Endothelial cell of umbilical vein (primary cell): Measurements from ENCODE around the gene CHMP4A. TPM values are rescaled to one million over a fixed set of nuclear protein-coding genes. Genes with fewer than 3 reads are reported as not detected.

ENCODE experiments used
- BruUV-seq: library from RNA; stranded (reverse); fragments of 400-500 nt; replicated peaks from 2 replicates; lab custom pipeline; 2021; lab: Mats Ljungman, UMichigan
- CTCF ChIA-PET: fragments of 300-600, 350-600 bp; sonication (Branson Sonifier 250); formaldehyde crosslinking; loops from one replicate; lab custom pipeline; 2021; ENCODE audit warnings: antibody characterized with exemption, inconsistent platforms; lab: Charles Lee
- POLR2A ChIA-PET: fragments of 300-600, 350-600 bp; sonication (Branson Sonifier 250); formaldehyde crosslinking; loops from one replicate; lab custom pipeline; 2021; ENCODE audit warnings: antibody characterized with exemption, inconsistent platforms; lab: Charles Lee
- DNase-seq: peaks from one replicate; pipeline ENCODE4 v3.0.0-alpha.2; 2011; ENCODE audit warnings: low read depth, low spot score
- FAIRE-seq: peaks from 2 replicates; lab custom pipeline; 2011; peaks lifted over from hg19 to GRCh38; lab: Jason Lieb, UNC
- H2AFZ ChIP-seq: 2 replicates; pipeline ENCODE4 v1.6.0; 2012; ENCODE audit warnings: low read depth, low read length, control low read depth, inconsistent platforms
- H3K27ac ChIP-seq: 2 replicates; pipeline ENCODE4 v1.5.1; 2011; ENCODE audit warnings: low read depth, mild to moderate bottlenecking, control low read depth, low read length, moderate library complexity; ENCODE audit not compliant: insufficient read depth
- H3K27me3 ChIP-seq, 2 experiments: 2 replicates each; pipeline versions ENCODE4 v1.6.0 to v1.6.1; 2011; ENCODE audit warnings: low read length in 2 of 2, mixed read lengths in 1 of 2; ENCODE audit not compliant: control insufficient read depth in 2 of 2, insufficient read depth in 2 of 2
- H3K36me3 ChIP-seq, 2 experiments: 2 replicates in 1 of 2; 3 replicates in 1 of 2; pipeline ENCODE4 v1.5.1; 2011; ENCODE audit warnings: low read length in 2 of 2, mild to moderate bottlenecking in 1 of 2, moderate library complexity in 1 of 2; ENCODE audit not compliant: control insufficient read depth in 2 of 2, insufficient read depth in 2 of 2; ENCODE audit errors: extremely low read depth in 1 of 2
- H3K4me1 ChIP-seq: 3 replicates; pipeline ENCODE4 v1.5.1; 2011; ENCODE audit warnings: mild to moderate bottlenecking, low read length; ENCODE audit not compliant: control insufficient read depth, insufficient read depth; ENCODE audit errors: extremely low read depth
- H3K4me2 ChIP-seq: 2 replicates; pipeline ENCODE4 v1.6.1; 2011; ENCODE audit warnings: low read length, control low read depth, mixed read lengths; ENCODE audit not compliant: insufficient read depth
- H3K4me3 ChIP-seq, 3 experiments: fragments of 200-600 bp in 1 of 3; sonication (generic), shearing (Covaris generic) in 1 of 3; replicated peaks in 1 of 3; 2 replicates each; pipeline ENCODE4 v1.5.1; 2011 to 2016; ENCODE audit warnings: control low read depth in 3 of 3, low read length in 3 of 3, mild to moderate bottlenecking in 2 of 3, inconsistent platforms in 1 of 3, low read depth in 1 of 3, moderate library complexity in 1 of 3; ENCODE audit not compliant: insufficient read depth in 1 of 3
- H3K79me2 ChIP-seq: 2 replicates; pipeline ENCODE4 v1.6.0; 2012; ENCODE audit warnings: low read length, inconsistent platforms; ENCODE audit not compliant: control insufficient read depth, insufficient read depth
- H3K9ac ChIP-seq: replicated peaks from 2 replicates; pipeline ENCODE3; 2011; ENCODE audit warnings: low read length, control low read depth; ENCODE audit not compliant: insufficient read depth; ENCODE audit errors: extremely low read depth
- H3K9me1 ChIP-seq: replicated peaks from 3 replicates; pipeline ENCODE4 v1.6.0; 2011; ENCODE audit warnings: mild to moderate bottlenecking, low read length; ENCODE audit not compliant: control insufficient read depth, insufficient read depth; ENCODE audit errors: extremely low read depth
- H3K9me3 ChIP-seq: replicated peaks from 2 replicates; pipeline ENCODE4 v1.5.1; 2012; ENCODE audit warnings: low read length, inconsistent platforms; ENCODE audit not compliant: control insufficient read depth, insufficient read depth
- H4K20me1 ChIP-seq: replicated peaks from 2 replicates; pipeline ENCODE3; 2011; ENCODE audit warnings: mild to moderate bottlenecking, low read length; ENCODE audit not compliant: control insufficient read depth, insufficient read depth; ENCODE audit errors: extremely low read depth
- CTCF ChIP-seq, 2 donors: IDR thresholded peaks; 1 replicate in 1 of 2; 2 replicates in 1 of 2; pipeline ENCODE4 v1.5.1; 2011; ENCODE audit warnings: low read length in 2 of 2, mild to moderate bottlenecking in 2 of 2, moderate library complexity in 2 of 2, control low read depth in 1 of 2, inconsistent platforms in 1 of 2, low read depth in 1 of 2; ENCODE audit not compliant: insufficient read depth in 1 of 2; ENCODE audit errors: extremely low read depth in 1 of 2
- EZH2 ChIP-seq: IDR thresholded peaks from 2 replicates; pipeline ENCODE4 v1.6.1; 2012; ENCODE audit warnings: borderline replicate concordance, low read depth, mild to moderate bottlenecking, moderate library complexity, low read length, inconsistent platforms; ENCODE audit not compliant: severe bottlenecking
- FOS ChIP-seq: IDR thresholded peaks from 2 replicates; pipeline ENCODE4 v1.6.1; 2011; ENCODE audit warnings: mild to moderate bottlenecking, low read length, moderate library complexity, borderline replicate concordance; ENCODE audit not compliant: insufficient read depth
- GATA2 ChIP-seq: IDR thresholded peaks from 2 replicates; pipeline ENCODE4 v1.7.0; 2011; ENCODE audit warnings: low read depth, mild to moderate bottlenecking, moderate library complexity, mixed read lengths, low read length; ENCODE audit not compliant: insufficient read length, insufficient read depth
- JUN ChIP-seq: IDR thresholded peaks from 2 replicates; pipeline ENCODE4 v1.6.1; 2011; ENCODE audit warnings: borderline replicate concordance, low read depth; ENCODE audit not compliant: insufficient read length, insufficient read depth
- MAX ChIP-seq: IDR thresholded peaks from 2 replicates; pipeline ENCODE4 v1.6.1; 2011; ENCODE audit not compliant: insufficient read depth, insufficient read length
- MYC ChIP-seq: IDR thresholded peaks from one replicate; pipeline ENCODE4 v1.6.1; 2011; ENCODE audit warnings: mild to moderate bottlenecking, low read depth, low read length
- POLR2A ChIP-seq: IDR thresholded peaks from 2 replicates; pipeline ENCODE4 v1.6.1; 2012; ENCODE audit warnings: low read depth, mild to moderate bottlenecking, control low read depth, low read length
- POLR2AphosphoS5 ChIP-seq: IDR thresholded peaks from 2 replicates; pipeline ENCODE4 v1.6.1; 2012; ENCODE audit warnings: low read depth, mild to moderate bottlenecking, control low read depth, low read length, moderate library complexity; ENCODE audit not compliant: insufficient read depth
- dilution Hi-C: fragments of 300-500 bp; cut with MboI; formaldehyde crosslinking; loops from one replicate; pipeline ENCODE4 v1.15.0; 2019; ENCODE audit warnings: low sequenced_read_pairs; ENCODE audit not compliant: extremely low pct_ligation_motif_present
- intact Hi-C: fragments of 100-400 bp; cut with micrococcal nuclease; formaldehyde crosslinking; loops from one replicate; pipeline ENCODE4 v1.10.0; 2022
- polyA plus RNA-seq, 4 experiments: library from polyadenylated mRNA; depleted of rRNA in 3 of 4; stranded (reverse) in 3 of 4; unstranded in 1 of 4; fragments of >200 nt; gene quantifications; 2 replicates each; pipeline versions ENCODE4 v1.2.1 to v1.2.3, GENCODE V29; 2011 to 2012; ENCODE audit warnings: missing spikeins in 1 of 4
- total RNA-seq: library from RNA; stranded (reverse); gene quantifications from 2 replicates; pipeline ENCODE4 v1.2.3, GENCODE V29; 2021

CHMP4A gene
- total and polyA plus RNA-seq, 2 donors (not counting 3 experiments of a cell fraction or from before 2014, with no cell fraction given) = 40.9 to 46.4 TPM

GRCh38 chr14:24258548-24259265, 45.4 kb upstream of the CHMP4A start:
- peaks cover 0 to 3% of the 10 kb centered on the region in 2 experiments for H3K36me3 ChIP-seq
- DNase-seq (no peak), FAIRE-seq (no peak)
- no peak overlapping the region for H3K4me2 ChIP-seq
- BruUV-seq = no TSS peak
- dilution Hi-C loops = no loop called here
- H2AFZ ChIP-seq = no peak overlapping the region
- H3K4me3 ChIP-seq = no peak overlapping the region
- ChIA-PET POLR2A (no interaction called here), CTCF (interaction anchor here (0.8 to 1.6 kb wide), 3 partner anchors 16 kb away, joined by 3 to 4 read pairs (median 3); partner anchors contain the start of gene TINF2)
- no peak overlapping the region for H3K27ac ChIP-seq
- H3K27me3 ChIP-seq = no peaks in the 10 kb centered on the region
- no peaks in the 10 kb centered on the region for H3K4me1 ChIP-seq
- H3K9me3 ChIP-seq = no peaks in the 10 kb centered on the region
- H3K9ac ChIP-seq = no peak overlapping the region
- H3K79me2 ChIP-seq = no peaks in the 10 kb centered on the region
- intact Hi-C loops = no loop called here
- no peak for TF ChIP-seq MAX
- no peak for TF ChIP-seq POLR2AphosphoS5
- no peak for TF ChIP-seq JUN
- no peak for TF ChIP-seq FOS
- TF ChIP-seq GATA2 = no peak
- no peak for TF ChIP-seq CTCF (IDR thresholded peaks at IDR 0.05; ENCODE audit: extremely low read depth in 1 of 2, insufficient read depth in 1 of 2, low read depth in 1 of 2, low read length in 2 of 2)
- TF ChIP-seq MYC = no peak
- TF ChIP-seq EZH2 = no peak
- no peak for TF ChIP-seq POLR2A
- H4K20me1 ChIP-seq = no peaks in the 10 kb centered on the region
- H3K9me1 ChIP-seq = no peaks in the 10 kb centered on the region
